Stomach smooth muscle (tissue), 2 donors: Measurements from ENCODE around the gene NKD2.

Experiments used
- H3K27ac ChIP-seq: one replicate; pipeline ENCODE4 v1.7.0; 2013; ENCODE audit warnings: mild to moderate bottlenecking, low read length, inconsistent platforms
- H3K27me3 ChIP-seq, 2 donors: one replicate each; pipeline ENCODE4 v1.7.0; 2013; ENCODE audit warnings: low read length in 2 of 2; ENCODE audit not compliant: insufficient read depth in 2 of 2, control insufficient read depth in 1 of 2
- H3K36me3 ChIP-seq, 2 donors: one replicate each; pipeline ENCODE4 v1.7.0; 2013; ENCODE audit warnings: low read length in 2 of 2; ENCODE audit not compliant: control insufficient read depth in 2 of 2, insufficient read depth in 2 of 2
- H3K4me1 ChIP-seq: one replicate; pipeline ENCODE4 v1.7.0; 2013; ENCODE audit warnings: low read length; ENCODE audit not compliant: control insufficient read depth, insufficient read depth
- H3K4me3 ChIP-seq, 2 donors: one replicate each; pipeline ENCODE4 v1.7.0; 2013; ENCODE audit warnings: low read length in 2 of 2
- H3K9ac ChIP-seq, 2 donors: one replicate each; pipeline ENCODE4 v1.7.0; 2013; ENCODE audit warnings: low read length in 2 of 2, mild to moderate bottlenecking in 1 of 2
- H3K9me3 ChIP-seq, 2 donors: one replicate each; pipeline ENCODE4 v1.7.0; 2013; ENCODE audit warnings: low read length in 2 of 2; ENCODE audit not compliant: control insufficient read depth in 2 of 2
- donor health status: healthy.
- donor health status: Pancreatic carcinoma.

NKD2 gene

DNA sequence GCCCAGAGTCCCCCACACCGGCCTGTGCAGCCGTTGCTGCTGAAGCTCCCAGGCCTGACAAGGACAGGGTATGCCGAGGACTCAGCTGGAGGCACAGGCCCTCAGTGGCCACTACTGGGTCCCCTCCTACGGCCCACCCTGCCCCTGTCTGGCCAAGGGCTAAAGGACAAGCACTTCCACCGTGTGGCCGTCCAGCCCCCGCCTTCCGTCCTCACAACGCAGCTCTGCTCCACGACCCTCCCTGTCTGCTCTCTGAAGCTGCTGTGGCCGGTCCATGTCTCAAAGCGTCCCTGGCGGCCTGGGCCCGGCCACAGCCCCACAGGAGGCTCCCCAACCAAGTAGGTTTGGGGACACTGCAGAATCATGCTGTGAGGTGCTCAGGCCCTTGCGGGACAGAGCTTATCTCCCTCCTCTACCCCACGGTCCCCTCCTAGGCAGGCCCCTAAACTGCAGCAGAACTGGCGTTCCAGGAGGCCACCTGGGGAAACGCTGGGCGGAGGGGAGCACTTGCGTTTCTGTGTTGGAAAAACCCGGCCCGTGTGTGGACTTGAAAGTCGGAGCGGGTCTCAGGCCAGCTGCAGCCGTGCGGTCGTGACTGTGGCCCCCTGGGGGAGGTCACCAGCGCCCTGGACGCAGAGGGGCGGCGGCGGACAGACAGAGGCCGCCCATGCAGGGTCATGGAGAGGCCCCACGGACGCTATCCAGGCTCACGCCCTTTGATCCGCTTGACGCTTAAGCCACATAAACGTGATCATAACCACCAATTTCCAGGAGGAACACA is 45.6 kb downstream of the NKD2 start:
- no peaks in the 10 kb centered on the region for H3K9me3 ChIP-seq
- no peak overlapping the region for H3K27ac ChIP-seq
- no peak overlapping the region for H3K9ac ChIP-seq
- H3K27me3 ChIP-seq = no peaks in the 10 kb centered on the region
- H3K4me1 ChIP-seq = no peaks in the 10 kb centered on the region
- H3K36me3 ChIP-seq = peaks cover 5 to 25% of the 10 kb centered on the region in 2 donors
- H3K4me3 ChIP-seq = no peak overlapping the region

GRCh38 chr5:1054799-1055775 is 46.5 kb downstream of the NKD2 start:
- no peak overlapping the region for H3K4me3 ChIP-seq
- H3K9me3 ChIP-seq = no peaks in the 10 kb centered on the region
- H3K27me3 ChIP-seq = no peaks in the 10 kb centered on the region
- peaks cover 14 to 27% of the 10 kb centered on the region in 2 donors for H3K36me3 ChIP-seq
- no peak overlapping the region for H3K27ac ChIP-seq
- H3K4me1 ChIP-seq = no peaks in the 10 kb centered on the region
- H3K9ac ChIP-seq = no peak overlapping the region

DNA sequence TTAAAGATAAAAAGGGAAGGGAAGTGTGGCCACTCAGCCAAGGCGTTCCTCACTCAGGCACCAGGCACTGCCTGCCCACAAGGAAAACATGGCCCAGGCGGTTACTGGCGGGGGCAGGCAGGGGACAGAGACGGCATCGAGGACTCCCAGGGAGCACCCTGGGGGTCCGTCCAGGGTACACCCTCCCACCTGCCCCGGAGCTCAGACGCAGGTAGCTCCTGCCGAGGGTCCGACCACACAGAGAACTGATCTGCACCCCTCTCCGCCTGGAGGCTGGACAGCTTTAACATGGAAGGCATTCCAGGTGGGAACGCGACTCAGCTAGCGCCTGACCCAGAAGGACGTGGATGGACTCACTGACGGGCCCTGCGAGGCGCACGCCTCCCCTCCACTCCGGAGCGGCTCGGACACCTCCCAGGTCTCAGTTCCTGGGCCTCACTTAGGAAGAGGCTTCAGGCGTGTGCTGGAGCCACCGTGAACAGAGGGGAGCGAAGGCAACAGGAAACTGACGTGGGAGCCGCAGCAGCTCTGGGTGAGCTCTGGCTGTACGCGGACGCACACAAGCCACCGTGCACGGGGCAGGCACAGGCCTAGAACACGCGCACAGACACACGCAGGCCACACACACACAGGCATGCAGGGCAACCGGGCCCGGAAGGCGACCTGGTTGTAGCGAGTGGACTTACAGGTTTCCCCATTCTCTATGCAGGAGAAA is 47.5 kb downstream of the NKD2 start:
- Histone ChIP-seq H3K9me3 (no peaks in the 10 kb centered on the region), H3K9ac (no peak overlapping the region), H3K27me3 (no peaks in the 10 kb centered on the region), H3K27ac (no peak overlapping the region), H3K4me1 (no peaks in the 10 kb centered on the region), H3K36me3 (peaks cover 13 to 26% of the 10 kb centered on the region in 2 donors), H3K4me3 (no peak overlapping the region)

GRCh38 chr5:1056611-1057484 is 48.2 kb downstream of the NKD2 start:
- Histone ChIP-seq H3K9ac (no peak overlapping the region), H3K4me1 (no peaks in the 10 kb centered on the region), H3K9me3 (no peaks in the 10 kb centered on the region), H3K27me3 (no peaks in the 10 kb centered on the region), H3K27ac (no peak overlapping the region), H3K4me3 (no peak overlapping the region), H3K36me3 (peaks cover 13 to 25% of the 10 kb centered on the region in 2 donors)

DNA sequence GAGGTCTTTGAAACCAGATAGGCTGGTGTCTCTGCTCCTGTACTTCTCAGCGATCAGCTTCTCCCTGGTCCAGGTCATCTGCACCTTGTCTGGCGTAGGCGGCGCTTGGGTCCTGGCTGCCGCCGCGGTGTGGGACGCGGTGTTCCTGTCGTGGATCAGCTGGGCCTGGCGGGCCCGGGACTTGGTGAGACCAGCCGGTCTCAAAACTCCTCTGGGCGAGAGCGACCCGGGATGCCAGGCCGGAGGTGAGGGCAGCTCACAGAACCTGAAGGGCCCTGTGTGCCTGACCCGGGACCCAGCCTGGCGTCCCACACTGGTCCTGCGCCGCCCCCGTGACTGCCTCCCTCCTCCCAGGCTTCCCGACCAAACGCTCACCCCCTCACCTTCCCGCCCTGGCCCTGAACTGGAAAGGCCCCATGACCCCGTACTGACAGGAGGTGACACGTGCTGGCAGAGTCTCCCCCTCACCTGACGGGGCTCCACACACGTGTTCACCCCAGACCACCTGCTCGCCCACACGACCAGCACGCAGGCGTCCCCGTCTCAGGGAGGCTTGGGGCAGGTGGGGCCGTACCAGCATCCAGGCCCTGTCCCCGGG is 49.0 kb downstream of the NKD2 start:
- H3K27me3 ChIP-seq = no peaks in the 10 kb centered on the region
- no peaks in the 10 kb centered on the region for H3K9me3 ChIP-seq
- peaks cover 13 to 19% of the 10 kb centered on the region in 2 donors for H3K36me3 ChIP-seq
- no peaks in the 10 kb centered on the region for H3K4me1 ChIP-seq
- H3K4me3 ChIP-seq = no peak overlapping the region
- H3K9ac ChIP-seq = no peak overlapping the region
- no peak overlapping the region for H3K27ac ChIP-seq

DNA sequence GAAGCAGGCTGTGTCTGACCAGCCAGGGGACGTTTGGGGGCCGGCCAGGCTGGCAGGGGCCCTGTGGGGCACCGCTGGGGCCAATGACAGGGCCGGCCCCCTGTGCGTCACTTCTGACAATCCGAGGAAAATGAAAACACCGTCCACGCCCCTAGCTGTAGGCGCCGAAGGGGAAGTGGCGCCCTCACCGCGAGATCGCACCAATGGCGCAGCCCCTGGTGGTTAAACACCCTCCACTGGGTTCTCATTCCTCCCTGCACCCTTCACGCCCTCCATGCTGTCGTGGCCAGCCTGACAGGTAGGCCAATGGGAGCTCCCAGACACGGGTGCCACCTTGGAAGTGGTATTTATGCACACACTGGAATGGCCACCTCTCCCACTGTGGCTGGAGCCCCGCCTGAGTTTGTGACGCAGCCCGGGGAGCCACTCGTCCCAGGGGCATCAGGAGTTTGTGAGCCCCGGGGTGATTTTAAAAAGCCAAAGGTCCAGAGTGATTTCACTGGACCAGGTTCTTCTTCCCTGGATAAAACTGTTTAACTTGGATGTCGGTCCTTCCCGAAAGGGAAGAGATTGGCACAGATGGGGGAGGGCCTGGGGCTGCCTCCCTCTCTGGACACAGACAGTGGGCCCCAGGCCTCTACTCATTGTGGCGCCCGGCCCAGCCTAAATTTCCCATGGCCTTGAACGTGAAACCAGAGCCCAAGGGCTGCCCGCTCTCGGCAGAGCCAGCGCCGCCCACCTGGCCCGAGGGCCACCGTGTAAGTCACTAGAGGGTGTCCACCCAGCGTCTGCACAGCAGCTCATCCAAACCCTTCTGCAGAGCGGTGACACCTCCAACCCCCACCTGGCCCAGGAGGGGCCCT is 49.7 kb downstream of the NKD2 start:
- Histone ChIP-seq H3K27me3 (no peaks in the 10 kb centered on the region), H3K36me3 (peaks cover 19 to 20% of the 10 kb centered on the region in 2 donors), H3K27ac (no peak overlapping the region), H3K4me1 (no peaks in the 10 kb centered on the region), H3K9me3 (no peaks in the 10 kb centered on the region), H3K4me3 (no peak overlapping the region), H3K9ac (no peak overlapping the region)

- H3K4me3 ChIP-seq = no peak overlapping the region
- H3K36me3 ChIP-seq = peaks cover 19 to 20% of the 10 kb centered on the region in 2 donors
- H3K9me3 ChIP-seq = no peaks in the 10 kb centered on the region
- H3K27me3 ChIP-seq = no peaks in the 10 kb centered on the region
- no peaks in the 10 kb centered on the region for H3K4me1 ChIP-seq
- H3K27ac ChIP-seq = no peak overlapping the region
- no peak overlapping the region for H3K9ac ChIP-seq
These were observed 50.6 kb downstream of the NKD2 start for GRCh38 chr5:1058988-1059883.

DNA sequence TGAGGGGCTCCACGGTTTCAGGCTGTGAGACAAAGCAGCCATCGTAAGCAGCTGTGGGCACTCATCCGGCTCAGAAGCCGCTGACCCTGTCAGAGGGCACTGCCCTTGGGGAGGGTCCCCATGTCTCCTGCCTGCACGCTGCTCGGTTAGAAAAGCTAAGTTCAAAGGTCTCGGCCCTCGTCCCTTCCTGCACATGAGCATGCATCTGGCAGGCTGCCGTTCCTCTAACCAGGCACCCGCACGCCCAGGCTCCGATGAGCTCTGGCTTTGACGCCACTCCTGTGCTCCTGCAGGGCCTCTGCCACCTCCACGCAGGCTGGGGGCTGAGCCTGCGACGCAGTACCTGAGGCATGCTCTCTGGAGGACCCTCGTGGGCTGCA is 51.3 kb downstream of the NKD2 start:
- Histone ChIP-seq H3K4me3 (no peak overlapping the region), H3K36me3 (peaks cover 21 to 22% of the 10 kb centered on the region in 2 donors), H3K4me1 (no peaks in the 10 kb centered on the region)

More for the DNA sequence above, 51.3 kb downstream of the NKD2 start:
- H3K9me3 ChIP-seq = no peaks in the 10 kb centered on the region
- H3K27me3 ChIP-seq = no peaks in the 10 kb centered on the region
- no peak overlapping the region for H3K9ac ChIP-seq
- H3K27ac ChIP-seq = no peak overlapping the region
